HG02623 (cell line): Measurements from ENCODE around the gene KRTAP16-1.
"Not testable (repeated sequence)": the region's sequence is repeated elsewhere in the genome, so short reads cannot be mapped to it uniquely, and the experiment has no call there.

Experiments used
- ATAC-seq: cut with Tn5 transposase; IDR thresholded peaks from one replicate; pipeline ENCODE4 v1.9.1; 2021; ENCODE audit warnings: moderate library complexity; ENCODE audit not compliant: unreplicated experiment

KRTAP16-1 gene, protein sequence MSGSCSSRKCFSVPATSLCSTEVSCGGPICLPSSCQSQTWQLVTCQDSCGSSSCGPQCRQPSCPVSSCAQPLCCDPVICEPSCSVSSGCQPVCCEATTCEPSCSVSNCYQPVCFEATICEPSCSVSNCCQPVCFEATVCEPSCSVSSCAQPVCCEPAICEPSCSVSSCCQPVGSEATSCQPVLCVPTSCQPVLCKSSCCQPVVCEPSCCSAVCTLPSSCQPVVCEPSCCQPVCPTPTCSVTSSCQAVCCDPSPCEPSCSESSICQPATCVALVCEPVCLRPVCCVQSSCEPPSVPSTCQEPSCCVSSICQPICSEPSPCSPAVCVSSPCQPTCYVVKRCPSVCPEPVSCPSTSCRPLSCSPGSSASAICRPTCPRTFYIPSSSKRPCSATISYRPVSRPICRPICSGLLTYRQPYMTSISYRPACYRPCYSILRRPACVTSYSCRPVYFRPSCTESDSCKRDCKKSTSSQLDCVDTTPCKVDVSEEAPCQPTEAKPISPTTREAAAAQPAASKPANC

DNA sequence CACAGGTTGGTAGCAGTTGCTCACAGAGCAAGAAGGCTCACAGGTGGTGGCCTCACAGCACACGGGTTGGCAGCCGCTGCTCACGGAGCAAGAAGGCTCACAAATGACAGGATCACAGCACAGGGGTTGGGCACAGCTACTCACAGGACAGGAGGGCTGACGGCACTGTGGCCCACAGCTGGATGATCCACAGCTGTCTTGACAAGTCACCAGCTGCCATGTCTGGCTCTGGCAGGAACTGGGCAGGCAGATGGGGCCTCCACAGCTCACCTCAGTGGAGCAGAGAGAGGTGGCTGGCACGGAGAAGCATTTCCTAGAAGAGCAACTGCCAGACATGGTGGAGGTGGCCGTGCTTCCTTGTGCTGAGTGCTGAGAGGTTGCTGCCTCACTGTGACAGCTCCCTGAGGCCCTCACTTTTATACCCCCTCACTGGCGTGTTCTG lies at the start of gene KRTAP16-1:
Gene KRTAP16-1, minus strand, starts transcription at position 392 of the 442 bp plus-strand sequence. Its CDS starts 56 bp downstream, at position 336.
- ATAC-seq, result no peak

DNA sequence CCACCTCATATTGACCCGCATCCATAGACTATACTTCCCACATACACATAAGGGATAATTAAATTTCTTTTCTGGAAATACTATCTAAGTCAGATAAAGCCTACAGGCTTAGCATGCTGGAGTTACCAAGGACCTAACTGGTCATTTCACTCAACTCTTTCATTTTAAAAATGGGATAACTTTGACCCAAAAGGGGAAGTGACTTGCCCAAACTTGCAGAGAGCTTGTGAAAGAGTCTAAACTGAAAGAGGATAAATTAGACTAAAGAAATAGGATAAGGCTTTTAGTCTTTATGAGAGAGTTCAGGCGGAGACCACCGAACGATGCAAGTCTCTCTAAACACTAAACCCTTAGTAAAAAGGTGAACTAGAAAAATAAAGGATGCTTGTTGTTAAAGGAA lies 45.4 kb upstream of the KRTAP16-1 start:
- ATAC-seq, result no peak

DNA sequence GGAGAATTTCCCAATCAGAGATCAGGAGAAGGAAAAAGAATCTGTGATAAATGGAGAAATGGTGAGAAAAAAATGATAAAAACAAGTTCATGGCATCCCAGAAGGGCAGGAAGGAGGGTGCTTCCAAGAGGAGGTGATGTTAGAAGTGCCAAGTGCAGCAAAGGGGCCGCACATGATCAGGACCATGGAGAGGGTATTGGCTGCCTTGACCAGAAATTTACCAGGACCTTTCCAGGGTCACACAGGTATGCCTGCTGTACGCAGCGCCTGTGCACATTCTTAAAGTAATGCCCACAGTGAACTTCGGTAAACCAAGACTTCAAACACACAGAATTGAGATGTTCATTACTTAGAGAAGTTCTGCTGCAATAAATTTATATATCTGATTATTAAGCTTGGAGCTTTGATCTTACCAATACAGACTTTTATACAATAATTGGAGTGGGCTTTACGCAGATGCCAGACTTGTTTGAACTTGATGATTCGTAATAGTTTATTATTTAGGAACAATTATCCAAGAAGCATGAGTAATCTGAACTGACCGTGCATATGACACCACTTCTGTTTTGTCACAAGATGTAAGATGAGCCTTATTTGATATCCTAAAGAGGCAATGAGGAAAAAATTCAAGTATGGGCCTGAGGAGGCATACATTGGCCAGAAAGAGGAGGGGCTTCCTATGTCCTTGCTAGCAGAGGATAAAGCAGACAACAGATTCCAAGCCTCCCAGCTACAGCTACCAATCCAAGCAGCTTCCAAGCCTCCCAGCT lies 43.7 kb upstream of the KRTAP16-1 start:
- ATAC-seq, result no peak

DNA sequence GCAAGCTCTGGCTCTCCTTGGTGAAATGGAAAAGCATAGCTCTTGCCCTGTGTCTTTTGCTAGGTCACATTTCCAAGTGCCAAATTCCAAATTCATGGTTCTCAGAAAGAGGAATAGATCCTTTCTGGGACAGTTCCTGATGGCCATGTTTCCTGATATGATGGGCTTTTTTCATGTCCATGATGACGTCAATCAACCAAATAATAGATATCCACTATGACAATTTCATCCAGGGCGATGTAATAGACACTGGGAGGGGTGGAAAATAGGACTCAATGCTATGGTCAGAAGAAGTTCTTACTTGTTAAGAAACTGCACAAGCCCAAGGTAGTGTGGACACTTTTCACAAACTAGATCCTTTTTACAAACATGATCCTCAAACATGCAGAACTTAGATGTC lies 42.1 kb upstream of the KRTAP16-1 start:
- ATAC-seq, result no peak

DNA sequence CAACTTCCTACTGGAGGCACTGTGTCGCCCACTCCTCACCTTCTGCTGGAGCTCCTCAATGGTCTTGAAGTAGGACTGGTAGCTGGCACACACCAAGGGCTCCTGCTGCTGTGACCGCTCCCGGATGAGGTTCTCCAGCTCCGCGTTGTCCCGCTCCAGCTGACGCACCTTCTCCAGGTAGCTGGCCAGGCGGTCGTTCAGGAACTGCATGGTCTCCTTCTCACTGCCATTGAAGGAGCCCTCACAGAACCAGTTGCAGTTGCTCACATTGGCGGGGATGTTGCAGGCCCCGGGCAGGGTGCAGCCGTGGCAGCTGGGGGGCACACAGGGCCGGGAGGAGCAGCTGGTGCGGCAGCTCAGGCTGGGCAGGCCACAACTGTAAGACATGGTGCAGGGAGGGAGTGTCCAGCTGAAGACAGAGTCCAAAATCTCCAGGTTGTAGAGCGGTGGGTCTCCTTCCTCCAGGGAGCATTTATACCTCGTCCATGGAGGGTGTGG lies 41.3 kb upstream of the KRTAP16-1 start, which contains the start of gene KRT33A:
Gene KRT33A, minus strand, starts transcription at position 448 of the 498 bp plus-strand sequence. Its CDS starts 61 bp downstream, at position 387.
- ATAC-seq, result not testable (repeated sequence)

DNA sequence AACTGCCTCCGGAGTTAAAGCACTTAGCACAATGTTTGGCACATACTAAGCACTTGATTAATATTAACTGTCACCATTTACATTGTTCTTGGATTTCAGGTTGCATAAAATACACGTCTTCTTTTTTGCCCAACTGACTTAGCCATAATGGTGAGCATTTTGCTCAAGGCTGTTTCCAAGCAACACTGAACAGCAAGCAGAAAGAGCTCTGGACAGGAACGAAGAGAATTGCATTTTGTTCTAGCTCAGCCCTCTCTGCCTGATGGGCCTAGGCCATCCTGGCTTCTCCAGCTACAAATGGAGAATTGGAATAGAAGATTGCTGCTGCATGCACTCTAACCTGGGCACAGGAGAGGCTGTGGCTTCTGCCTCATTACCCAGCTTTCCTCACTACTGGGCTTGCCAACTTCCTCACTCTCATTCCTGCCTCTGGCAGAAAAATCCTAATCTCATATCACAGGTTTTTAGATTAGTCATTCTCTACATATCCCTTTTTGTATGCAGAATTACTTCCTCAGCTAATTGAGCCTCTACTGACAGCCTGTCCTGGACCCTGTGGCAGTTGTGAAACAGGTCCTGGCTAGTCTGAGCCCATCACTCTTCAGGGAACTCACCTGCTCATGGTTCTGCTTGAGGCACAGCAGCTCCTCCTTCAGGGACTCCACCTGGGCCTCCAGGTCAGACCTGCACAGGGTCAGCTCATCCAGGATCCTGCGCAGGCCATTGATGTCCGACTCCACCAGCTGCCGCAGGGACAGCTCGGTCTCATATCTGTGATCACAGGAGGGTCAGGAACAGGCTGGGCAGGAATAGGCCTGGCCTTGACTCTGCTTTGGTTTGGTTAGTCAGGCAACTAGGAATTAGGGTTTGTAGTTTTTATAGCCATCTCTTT lies 39.0 kb upstream of the KRTAP16-1 start:
- ATAC-seq, result no peak

DNA sequence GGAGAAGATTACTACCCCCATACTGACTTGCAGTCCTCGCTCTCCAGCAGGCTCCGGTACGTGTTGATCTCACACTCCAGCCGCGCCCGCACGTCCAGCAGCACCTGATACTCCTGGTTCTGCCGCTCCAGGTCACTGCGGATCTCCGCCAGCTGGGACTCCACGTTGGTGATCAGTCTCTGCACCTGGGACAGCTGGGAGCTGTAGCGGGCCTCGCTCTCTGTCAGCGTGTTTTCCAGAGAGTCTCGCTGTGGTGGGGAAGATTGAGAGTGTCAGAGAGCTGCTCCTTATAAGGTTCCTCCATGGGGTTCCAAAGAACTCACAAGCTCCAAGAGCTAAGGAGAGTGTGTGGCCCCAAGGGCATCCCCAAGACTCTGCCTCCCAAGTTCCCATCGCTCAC lies 37.3 kb upstream of the KRTAP16-1 start:
- ATAC-seq, result not testable (repeated sequence)

DNA sequence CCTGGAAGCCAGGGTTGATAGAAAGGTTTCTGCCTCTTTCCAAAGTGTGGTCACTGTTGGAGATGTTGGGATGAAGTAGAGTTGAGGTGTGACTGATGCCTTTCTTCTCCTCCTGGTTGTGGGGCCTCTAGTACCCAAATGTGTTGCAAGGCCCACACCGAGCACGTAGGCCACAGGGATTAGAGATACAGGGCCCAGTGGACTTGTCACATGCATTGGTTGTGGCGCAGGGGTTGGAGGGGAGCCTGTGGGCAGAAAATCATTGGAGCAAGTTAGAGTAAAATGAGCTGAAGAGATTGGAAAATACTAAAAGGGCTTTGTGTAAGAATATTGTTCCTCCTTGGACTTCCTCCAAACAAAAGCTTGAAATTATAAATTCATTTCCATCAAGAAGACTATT lies 36.9 kb upstream of the KRTAP16-1 start:
- ATAC-seq, result no peak

DNA sequence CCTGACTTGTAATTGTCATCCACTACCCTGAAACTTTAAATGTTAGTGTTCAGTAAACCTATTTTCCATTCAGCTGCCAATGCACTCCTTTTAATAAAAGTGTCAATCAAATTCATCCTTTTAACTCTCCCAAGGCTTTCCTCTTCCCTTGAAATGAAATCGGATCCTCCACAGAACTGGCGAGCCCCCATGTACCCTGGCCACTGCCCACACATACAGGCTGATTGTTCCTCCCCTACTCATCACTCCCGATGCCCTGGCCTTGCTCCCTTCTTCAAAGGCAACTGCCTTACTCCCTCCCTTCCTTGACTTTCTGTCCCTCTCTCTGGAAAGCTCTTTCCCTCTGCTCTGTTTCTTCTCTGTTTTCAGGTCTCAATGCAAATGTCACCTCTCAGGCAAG lies 33.9 kb upstream of the KRTAP16-1 start:
- no peak for ATAC-seq

DNA sequence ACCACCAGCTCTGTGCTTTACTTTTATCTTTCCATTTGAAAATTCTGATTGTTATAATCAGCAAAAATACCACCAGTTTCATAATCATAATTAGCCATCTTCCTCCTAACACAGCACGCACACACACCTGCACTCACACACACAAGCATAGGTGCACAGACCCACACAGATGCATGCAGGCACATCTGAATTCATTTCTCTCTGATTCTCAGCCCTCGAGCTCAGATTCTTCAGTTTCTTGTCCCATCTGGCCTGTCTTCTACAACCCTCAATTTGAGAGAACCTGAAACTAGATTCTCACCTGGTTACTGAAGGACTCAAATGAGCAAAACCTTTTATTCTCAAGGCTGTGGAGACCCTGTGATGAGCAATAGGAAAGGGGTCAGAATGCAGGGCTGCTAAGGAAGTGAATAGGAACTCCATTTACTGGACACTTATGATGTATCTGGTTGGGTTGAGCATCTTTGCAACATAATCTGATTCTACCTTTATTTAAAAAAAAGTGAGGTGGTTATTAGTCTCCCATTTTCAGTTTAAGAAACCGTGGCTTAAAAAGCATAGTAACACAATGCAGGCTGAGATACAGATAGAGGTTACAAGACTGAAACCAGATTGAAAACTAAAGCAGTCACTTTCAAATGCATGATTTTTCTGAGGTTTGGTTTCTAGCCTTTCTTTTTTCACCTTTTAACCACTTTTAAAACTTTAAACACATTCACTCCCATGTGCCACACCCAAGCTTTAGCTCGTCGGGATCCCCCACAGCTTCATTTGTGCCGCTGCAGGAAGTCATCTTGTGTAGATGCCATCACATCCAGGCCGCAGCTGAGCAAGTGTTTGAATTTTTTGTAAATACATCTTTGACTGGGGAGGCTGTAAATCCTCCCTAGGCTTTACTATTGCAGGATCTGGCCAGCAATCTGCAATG lies 32.1 kb upstream of the KRTAP16-1 start:
- ATAC-seq, result no peak

DNA sequence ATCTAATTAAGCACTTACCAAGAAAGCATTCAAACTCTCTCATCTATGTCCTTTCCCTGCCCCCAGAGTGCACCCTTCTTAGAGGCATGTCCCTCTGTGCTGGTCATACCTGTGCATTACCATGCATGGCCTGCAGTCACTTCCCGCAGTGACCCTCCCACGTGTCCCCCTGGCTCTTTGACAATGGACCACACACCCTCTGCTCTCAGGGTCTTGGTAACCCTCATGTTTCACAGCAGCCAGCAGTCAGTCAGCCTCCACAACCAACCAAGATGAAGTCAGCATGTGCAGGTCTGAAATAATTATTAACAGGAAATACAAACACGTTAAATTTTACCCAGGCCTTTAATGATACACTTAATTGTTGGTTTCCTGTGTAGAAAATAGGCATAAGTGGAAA lies 31.4 kb upstream of the KRTAP16-1 start:
- ATAC-seq, result no peak

DNA sequence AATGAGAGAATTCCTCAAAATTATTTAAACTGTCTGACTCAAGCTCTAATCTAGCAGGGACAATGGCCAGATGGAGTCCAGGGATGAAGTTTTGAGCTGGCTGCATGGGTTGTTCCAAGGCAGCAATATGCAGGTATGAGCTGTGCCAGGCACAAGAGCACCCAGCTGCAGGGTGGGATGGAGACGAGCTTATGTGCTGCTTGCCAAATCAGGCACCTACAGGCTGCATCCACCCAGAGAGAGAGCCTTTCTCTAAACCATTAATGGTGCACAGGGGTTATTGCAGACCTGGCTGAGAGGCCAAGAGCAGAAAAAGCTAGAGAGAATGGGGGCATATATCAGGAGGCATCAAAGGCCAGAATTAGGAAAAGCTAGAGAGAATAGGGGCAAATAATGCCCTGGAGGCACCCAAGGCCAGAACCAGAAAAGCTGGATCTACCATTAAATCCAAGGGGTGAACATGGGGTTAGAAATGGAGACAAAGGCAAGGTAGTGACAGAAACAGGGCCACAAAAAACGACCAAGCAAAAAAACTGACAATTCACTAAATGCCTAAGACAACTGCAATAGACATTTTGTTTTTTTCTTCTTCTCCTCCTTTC lies 30.6 kb upstream of the KRTAP16-1 start:
- ATAC-seq, result no peak

DNA sequence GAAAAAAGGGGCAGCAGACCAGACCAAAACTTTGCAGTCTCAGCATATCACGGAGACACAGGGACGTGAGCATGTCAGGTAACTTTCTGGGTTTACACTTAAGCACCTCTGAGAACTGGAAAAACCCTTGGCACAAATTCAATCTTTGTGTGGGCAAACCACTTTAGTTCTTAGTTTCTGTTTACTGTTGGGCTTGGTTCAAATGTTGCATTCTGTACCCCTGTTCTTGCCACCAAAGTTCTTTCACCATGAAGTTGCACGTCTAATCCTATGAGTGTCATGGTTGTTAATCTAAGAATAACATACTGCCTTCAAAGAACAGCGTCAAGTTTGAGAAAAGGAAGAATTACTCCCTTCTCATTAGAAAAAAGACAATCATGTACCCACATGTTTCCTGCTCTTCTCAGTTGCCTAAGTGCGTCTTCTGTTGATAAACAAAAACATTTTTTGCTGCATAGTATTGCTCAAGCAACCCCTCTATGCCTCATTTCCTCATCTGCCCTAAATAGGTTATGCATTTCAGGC lies 29.9 kb upstream of the KRTAP16-1 start:
- no peak for ATAC-seq

DNA sequence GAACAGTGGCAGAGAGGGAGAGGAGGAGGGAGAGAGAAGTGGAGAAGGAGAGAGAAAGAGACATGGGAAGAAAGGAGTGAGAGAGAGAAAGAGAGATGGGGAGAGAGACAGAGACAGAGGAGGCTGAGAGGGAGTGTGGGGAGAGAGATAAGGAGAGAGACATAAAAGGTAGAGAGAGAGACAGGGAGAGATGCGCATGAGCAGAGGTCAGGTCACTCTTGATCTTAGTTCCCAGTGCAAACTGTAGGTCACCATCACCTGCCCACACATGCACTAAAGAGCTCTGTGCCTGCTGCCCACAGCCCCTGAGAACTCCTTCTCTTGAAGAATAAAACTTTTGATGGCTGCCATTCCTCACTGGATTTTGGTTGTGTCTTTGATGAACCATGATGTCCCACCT lies 26.6 kb upstream of the KRTAP16-1 start:
- ATAC-seq, result no peak

DNA sequence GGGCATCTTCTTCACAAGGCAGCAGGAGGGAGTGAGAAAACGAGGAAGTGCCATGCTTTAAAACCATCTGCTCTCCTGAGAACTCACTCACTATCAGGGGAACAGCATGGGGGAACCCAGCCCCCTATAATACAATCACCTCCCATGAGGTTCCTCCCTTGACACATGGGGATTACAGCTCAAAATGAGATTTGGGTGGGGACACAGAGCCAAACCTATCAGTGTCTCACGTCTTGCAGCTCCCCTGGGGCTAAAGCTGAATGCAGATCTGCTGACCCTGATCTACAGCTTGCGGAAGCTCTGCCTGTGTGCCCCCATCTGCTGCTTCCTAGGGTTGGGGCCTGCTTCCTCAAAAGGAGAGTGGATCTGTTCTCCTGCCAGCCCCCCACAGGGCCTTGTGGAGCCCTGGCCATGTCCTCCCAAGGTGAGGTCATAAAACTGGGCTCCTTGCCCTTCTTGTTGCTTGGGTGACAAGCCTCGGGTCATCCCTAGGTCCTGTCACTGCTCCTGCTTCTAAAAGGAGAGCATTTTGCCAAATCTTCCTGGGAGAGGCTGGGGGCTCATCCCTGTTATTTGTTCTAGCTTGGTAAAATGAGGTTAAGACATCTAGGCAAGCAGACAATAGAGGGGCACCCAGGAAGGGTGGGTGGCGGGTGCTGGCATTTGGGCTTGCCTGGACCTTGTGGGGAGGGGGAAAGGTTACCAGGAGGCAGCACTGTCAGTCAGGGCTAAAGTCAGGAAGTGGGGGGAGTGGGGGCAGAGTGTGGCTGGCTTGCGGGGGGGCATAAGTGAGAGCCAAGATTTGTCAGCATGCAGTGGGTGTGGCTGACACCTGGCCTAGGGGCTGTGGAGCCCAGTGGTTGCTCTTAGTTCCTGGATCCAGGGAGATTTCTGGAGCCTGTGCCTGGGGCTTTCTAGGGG lies 25.5 kb upstream of the KRTAP16-1 start:
- ATAC-seq, result no peak

DNA sequence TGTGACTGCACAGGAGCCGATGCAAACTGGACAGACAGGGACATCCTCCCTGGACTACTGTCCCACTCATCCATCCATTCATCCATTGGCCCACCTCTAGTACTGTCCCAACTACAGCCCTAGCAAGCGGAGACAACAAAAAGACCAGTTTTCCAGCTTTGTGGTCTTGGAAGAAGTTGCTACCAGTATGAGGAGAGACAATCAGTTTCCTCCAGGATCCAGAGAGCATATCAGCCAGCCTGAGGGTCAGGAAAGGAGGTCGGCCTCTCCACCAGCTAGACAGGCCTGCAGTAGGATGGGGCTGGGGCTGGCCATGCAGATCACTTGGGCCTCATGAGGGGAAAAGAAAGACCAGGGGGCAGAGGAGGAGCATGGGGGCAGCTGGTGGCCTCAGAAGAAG lies 24.7 kb upstream of the KRTAP16-1 start:
- ATAC-seq, result no peak

DNA sequence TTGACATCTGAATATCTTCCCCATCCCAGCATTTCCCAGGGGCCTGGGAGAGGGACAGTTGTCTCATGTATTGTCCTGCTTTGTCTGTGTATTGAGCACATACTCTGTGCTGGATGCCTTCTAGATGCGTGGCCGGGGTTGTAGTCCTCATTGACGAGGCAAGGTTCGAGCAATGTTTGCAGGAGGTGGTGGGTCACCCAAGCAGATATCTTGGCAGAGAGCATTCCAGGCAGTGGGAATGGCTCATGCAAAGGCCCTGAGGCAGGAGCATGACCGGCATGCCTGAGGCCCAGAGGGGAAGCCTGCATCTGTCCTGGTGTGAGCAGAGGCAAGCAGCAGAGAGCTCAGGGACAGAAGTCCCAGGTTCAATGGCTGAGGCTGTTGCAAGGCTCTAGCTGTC lies 24.0 kb upstream of the KRTAP16-1 start:
- ATAC-seq, result no peak

DNA sequence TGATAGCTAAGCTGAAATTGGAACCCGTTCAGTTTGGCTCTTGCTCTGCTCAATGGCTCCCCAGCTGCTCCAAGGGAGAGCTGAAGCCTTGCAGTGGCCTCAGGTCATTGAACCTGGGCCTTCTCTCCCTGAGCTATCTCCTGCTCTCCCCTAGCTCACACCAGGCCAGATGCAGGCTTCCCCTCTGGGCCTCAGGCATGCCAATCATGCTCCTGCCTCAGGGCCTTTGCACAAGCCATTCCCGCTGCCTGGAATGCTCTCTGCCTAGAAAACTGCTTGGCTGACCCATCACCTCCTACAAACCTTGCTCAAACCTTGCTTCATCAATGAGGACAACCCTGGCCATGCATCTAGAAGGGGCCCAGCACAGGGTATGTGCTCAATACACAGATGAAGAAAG lies 23.1 kb upstream of the KRTAP16-1 start:
- no peak for ATAC-seq
